Measurements from ENCODE around the gene GGTLC2. TPM values are rescaled to one million over a fixed set of nuclear protein-coding genes. Genes with fewer than 3 reads are reported as not detected.
A peak's percentile ranks its signal among the peaks of the same experiment; 100 is the strongest.
"Not testable (repeated sequence)": the region's sequence is repeated elsewhere in the genome, so short reads cannot be mapped to it uniquely, and the experiment has no call there.

Gene GGTLC2
- total RNA-seq, 1 donor from 2014 or later, result not detected

DNA sequence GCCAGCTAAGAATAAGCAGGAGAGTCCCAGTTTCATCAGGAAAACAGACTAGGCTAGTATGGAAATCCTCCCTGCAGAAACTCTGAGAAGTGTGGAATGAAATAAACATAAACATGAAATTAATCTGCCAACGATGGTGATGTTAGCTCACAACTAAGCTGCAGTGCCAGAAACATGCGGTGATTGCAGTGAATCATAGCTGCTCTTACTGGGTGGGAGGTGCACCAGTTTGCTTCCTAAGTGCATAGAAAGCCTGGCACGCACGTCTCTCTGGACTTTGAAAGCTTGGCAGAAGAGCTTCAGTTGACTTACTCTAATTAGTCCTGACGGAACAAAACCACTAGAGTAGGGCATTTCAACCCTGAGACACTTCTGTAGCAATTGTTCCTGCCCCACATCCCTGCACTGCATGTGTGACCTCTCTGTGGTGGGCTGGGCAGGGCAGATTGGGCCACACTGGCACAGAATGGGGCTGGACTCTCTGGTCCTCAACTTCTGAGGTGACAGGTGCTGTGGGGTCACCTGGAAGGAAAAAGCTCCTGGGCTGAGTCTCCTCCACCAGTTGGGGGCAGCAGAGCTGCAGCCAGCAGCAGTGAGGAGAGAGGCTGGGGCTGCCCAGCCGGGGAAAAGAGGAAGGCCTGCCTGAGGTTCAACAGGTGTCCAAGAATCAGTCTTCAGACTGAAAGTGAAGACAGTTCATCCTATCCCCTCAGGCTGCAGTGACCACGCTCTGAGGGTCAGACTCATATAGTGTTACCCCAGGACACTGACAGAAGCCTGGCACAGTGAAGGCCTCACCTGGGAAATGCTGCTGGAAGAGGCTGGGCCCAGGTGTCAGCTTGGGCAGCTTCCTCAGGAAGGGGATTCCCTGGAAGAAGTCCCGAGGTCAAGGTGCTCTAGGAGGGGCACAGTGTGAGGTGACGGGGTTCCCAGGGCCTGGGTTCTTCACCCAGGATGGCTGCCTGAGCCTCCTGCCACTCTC is 40.5 kb downstream of the GGTLC2 start:
- Mint-ChIP-seq H3K27ac (ENCODE audit: unreplicated experiment) (no peak overlapping the region), H3K9me3 (ENCODE audit: unreplicated experiment) (no peaks in the 10 kb centered on the region), H3K36me3 (ENCODE audit: unreplicated experiment) (no peaks in the 10 kb centered on the region), H3K27me3 (ENCODE audit: unreplicated experiment) (peaks cover 4% of the 10 kb centered on the region), H3K4me3 (ENCODE audit: unreplicated experiment) (no peak overlapping the region), H3K4me1 (ENCODE audit: unreplicated experiment) (no peaks in the 10 kb centered on the region)
- DNase-seq (ENCODE audit: extremely low spot score, unreplicated experiment), result no peak
- TF ChIP-seq, protein P1, sequence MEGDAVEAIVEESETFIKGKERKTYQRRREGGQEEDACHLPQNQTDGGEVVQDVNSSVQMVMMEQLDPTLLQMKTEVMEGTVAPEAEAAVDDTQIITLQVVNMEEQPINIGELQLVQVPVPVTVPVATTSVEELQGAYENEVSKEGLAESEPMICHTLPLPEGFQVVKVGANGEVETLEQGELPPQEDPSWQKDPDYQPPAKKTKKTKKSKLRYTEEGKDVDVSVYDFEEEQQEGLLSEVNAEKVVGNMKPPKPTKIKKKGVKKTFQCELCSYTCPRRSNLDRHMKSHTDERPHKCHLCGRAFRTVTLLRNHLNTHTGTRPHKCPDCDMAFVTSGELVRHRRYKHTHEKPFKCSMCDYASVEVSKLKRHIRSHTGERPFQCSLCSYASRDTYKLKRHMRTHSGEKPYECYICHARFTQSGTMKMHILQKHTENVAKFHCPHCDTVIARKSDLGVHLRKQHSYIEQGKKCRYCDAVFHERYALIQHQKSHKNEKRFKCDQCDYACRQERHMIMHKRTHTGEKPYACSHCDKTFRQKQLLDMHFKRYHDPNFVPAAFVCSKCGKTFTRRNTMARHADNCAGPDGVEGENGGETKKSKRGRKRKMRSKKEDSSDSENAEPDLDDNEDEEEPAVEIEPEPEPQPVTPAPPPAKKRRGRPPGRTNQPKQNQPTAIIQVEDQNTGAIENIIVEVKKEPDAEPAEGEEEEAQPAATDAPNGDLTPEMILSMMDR (IDR thresholded peaks at IDR 0.05), result no peak

DNA sequence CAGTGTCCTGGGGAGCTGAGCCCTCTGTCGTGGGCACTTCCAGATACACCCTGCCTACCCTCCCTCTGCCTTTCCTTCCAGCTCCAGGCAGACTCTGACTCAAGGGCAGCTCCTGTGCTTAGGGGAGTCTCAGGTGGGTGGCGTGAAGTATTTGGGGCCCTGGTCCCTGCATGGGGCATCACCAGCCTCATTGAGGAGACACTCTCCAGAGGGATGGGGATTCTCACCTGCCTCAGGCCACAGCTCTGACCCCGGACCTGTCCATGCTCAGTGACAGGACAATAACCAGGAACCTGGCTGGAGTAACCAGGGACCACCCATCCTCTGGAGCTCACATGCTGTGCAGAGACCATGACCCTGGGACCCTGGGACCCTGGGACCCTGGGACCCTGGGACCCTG is 41.2 kb downstream of the GGTLC2 start:
- H3K27ac Mint-ChIP-seq (ENCODE audit: unreplicated experiment), result no peak overlapping the region
- H3K4me1 Mint-ChIP-seq (ENCODE audit: unreplicated experiment), result no peaks in the 10 kb centered on the region
- H3K27me3 Mint-ChIP-seq (ENCODE audit: unreplicated experiment), result peaks cover 1% of the 10 kb centered on the region
- TF ChIP-seq, protein P1 (IDR thresholded peaks at IDR 0.05), result no peak
- no peak overlapping the region for H3K4me3 Mint-ChIP-seq (ENCODE audit: unreplicated experiment)
- H3K9me3 Mint-ChIP-seq (ENCODE audit: unreplicated experiment), result no peaks in the 10 kb centered on the region
- no peak for DNase-seq (ENCODE audit: extremely low spot score, unreplicated experiment)
- no peaks in the 10 kb centered on the region for H3K36me3 Mint-ChIP-seq (ENCODE audit: unreplicated experiment)

DNA sequence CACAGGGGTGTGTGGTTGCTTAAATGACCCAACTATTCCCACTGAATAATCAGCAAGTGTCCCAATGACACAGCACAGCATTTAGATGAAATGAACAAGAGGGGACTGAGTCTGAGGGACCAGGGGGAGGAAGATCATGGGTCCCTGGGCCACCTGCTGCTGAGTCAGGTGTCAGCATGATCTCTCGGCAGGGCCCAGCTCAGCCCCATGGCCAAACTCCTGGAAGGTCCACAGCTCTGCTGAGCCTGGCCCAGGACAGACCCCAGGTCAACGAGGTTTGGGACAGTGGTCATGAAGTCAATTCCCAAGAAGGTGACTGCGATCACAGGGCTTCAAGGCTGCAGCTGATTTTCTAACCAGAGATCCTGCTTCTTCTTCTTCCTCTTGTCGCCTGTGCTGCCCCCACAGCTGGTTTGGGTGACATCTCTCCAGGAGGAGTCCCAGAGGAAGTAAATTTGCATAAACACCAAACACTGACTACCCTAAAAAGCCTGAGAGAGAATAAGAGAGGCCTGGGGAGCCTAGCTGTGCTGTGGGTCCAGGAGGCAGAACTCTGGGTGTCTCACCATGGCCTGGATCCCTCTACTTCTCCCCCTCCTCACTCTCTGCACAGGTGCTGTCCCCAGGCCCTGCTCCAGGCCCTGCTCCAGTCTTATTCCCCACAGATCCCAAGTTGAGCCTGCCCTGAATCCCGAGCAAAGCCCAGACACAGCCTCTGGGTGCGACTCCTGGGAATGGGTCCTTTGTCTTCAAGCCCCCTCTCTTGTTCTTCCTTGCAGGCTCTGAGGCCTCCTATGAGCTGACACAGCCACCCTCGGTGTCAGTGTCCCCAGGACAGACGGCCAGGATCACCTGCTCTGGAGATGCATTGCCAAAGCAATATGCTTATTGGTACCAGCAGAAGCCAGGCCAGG is 42.0 kb downstream of the GGTLC2 start:
- H3K4me3 Mint-ChIP-seq (ENCODE audit: unreplicated experiment); H3K27me3 Mint-ChIP-seq (ENCODE audit: unreplicated experiment); H3K36me3 Mint-ChIP-seq (ENCODE audit: unreplicated experiment); DNase-seq (ENCODE audit: extremely low spot score, unreplicated experiment); H3K4me1 Mint-ChIP-seq (ENCODE audit: unreplicated experiment); H3K27ac Mint-ChIP-seq (ENCODE audit: unreplicated experiment); H3K9me3 Mint-ChIP-seq (ENCODE audit: unreplicated experiment): not testable (repeated sequence)

DNA sequence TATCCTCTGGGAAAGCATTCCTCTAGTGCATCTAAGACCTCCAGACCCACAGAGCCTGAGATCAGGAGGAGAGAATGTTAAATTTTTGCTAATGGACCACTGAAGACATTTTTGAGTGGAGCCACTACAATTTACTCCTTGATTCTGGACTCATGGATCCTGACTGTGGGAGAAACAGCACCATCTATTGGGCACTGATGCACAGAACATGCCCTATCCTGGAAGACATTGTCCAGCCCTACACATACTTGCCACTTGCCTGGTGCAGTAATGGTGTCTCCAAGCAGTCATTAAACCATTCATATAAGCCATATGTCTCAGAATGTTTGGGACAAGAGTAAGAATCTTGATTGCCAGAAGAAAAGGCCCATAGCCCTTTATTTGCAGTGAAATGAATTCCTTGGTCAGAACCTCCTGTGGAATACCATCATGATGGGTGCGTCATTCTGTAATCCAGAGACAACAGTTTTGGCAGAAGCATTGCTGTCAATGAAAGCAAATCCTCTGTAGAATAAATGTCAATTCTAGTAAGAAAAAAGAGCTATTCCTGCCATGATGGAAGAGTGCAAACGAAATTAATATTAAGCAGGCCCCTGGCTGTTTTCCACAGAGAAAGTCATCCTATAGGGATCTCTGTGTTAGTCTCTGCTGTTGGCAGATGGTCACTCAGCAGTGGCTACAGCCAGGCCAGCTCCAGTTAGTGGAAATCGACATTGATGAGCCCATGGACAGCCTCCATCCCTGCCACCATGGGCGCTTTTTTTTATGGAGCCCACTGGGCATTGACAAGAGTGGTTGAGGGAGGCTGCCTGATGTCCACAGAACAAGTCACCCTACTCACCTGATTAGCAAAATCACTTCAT is 43.5 kb downstream of the GGTLC2 start:
- TF ChIP-seq, protein P1 (IDR thresholded peaks at IDR 0.05), result peak; percentile 84
- no peak overlapping the region for H3K4me3 Mint-ChIP-seq (ENCODE audit: unreplicated experiment)
- no peaks in the 10 kb centered on the region for H3K9me3 Mint-ChIP-seq (ENCODE audit: unreplicated experiment)
- no peaks in the 10 kb centered on the region for H3K4me1 Mint-ChIP-seq (ENCODE audit: unreplicated experiment)
- H3K36me3 Mint-ChIP-seq (ENCODE audit: unreplicated experiment), result no peaks in the 10 kb centered on the region
- no peaks in the 10 kb centered on the region for H3K27me3 Mint-ChIP-seq (ENCODE audit: unreplicated experiment)
- no peak overlapping the region for H3K27ac Mint-ChIP-seq (ENCODE audit: unreplicated experiment)
- DNase-seq (ENCODE audit: extremely low spot score, unreplicated experiment), result no peak

Measured in osteocyte (in vitro differentiated cells).